Tibial nerve (tissue), 3 donors: ENCODE results near the gene ZC3H6.

ENCODE experiments used
- CTCF ChIP-seq, 5 experiments: fragments of 200-600 bp in 3 of 5; fragments of 450-650 bp in 2 of 5; sonication (generic) in 3 of 5; IDR thresholded peaks; one replicate each; pipeline ENCODE4 v1.5.1; 2016 to 2019; ENCODE audit warnings: antibody characterized with exemption in 5 of 5, mild to moderate bottlenecking in 3 of 5, moderate library complexity in 2 of 5
- POLR2A ChIP-seq, 2 donors: fragments of 450-650 bp; IDR thresholded peaks; one replicate each; pipeline ENCODE4 v1.6.1; 2017; ENCODE audit warnings: antibody characterized with exemption in 2 of 2, mild to moderate bottlenecking in 2 of 2, moderate library complexity in 2 of 2

GRCh38 chr2:112293636-112294401, 18.4 kb downstream of the ZC3H6 start:
- TF ChIP-seq CTCF (IDR thresholded peaks at IDR 0.05), result no peak
- no peak for TF ChIP-seq POLR2A (IDR thresholded peaks at IDR 0.05)
